Mesothelial cell of epicardium (in vitro differentiated cells): ENCODE measurements around the gene ZNF331. TPM values are rescaled to one million over a fixed set of nuclear protein-coding genes. Genes with fewer than 3 reads are reported as not detected.

Experiments
- DNase-seq, 2 experiments: peaks; one replicate each; pipeline ENCODE4 v3.0.0; 2021; ENCODE audit warnings: low spot score in 2 of 2; ENCODE audit not compliant: unreplicated experiment in 2 of 2
- H3K27ac Mint-ChIP-seq: 2 replicates; pipeline ENCODE4 v1.8.0; 2021; ENCODE audit warnings: mixed read lengths
- H3K27me3 Mint-ChIP-seq: 2 replicates; pipeline ENCODE4 v1.8.0; 2021; ENCODE audit warnings: low read depth, mixed read lengths
- H3K36me3 Mint-ChIP-seq: 2 replicates; pipeline ENCODE4 v1.8.0; 2021; ENCODE audit warnings: mixed read lengths
- H3K4me1 Mint-ChIP-seq: 2 replicates; pipeline ENCODE4 v1.8.0; 2021; ENCODE audit warnings: mixed read lengths
- H3K4me3 Mint-ChIP-seq: 2 replicates; pipeline ENCODE4 v1.8.0; 2021; ENCODE audit warnings: mild to moderate bottlenecking, moderate library complexity, mixed read lengths
- H3K9me3 Mint-ChIP-seq: 2 replicates; pipeline ENCODE4 v1.8.0; 2021; ENCODE audit warnings: mixed read lengths
- CTCF ChIP-seq: fragments of 200-600 bp; sonication (generic); IDR thresholded peaks from one replicate; pipeline ENCODE4 v1.5.0; 2021; ENCODE audit warnings: antibody characterized with exemption; ENCODE audit not compliant: unreplicated experiment
- total RNA-seq: library from RNA; stranded (reverse); gene quantifications from 3 replicates; pipeline ENCODE4 v1.2.1, GENCODE V29; 2021

ZNF331 gene
- total RNA-seq, 1 donor from 2014 or later, result 19.5 TPM

DNA sequence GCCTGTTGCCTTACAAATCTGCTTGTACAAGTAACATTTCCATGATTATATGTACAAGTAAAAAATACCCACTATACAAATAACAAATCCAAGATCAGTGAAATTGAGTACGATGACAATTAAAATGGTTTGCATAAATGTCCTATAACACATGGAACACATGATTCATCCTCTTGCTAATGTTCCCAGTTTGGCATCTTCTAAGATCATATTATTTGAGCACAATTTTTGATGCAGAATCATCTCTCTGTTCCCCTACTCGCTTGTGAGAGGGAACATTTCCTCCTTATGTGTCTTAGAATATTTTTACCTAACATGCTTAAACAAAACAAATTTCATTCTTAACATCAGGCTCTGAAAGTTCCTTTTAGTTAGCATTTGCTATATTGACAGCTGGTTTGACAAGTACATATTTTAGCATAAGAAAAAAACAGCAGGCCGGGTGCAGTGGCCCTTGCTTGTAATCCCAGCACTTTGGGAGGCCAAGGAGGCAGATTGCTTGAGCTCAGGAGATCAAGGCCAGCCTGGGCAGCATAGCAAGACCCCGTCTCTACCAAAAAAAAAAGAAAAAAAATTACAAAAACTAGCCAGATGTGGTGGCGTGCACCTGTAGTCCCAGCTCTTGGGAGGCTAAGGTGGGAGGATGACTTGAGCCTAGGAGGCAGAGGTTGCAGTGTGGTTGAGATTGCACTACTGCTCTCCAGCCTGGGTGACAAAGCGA lies 14.2 kb downstream of the ZNF331 start:
- TF ChIP-seq CTCF, result no peak
- peaks cover 4% of the 10 kb centered on the region for H3K36me3 Mint-ChIP-seq
- H3K27me3 Mint-ChIP-seq, result no peaks in the 10 kb centered on the region
- no peaks in the 10 kb centered on the region for H3K9me3 Mint-ChIP-seq
- no peak overlapping the region for H3K4me3 Mint-ChIP-seq
- no peak overlapping the region for H3K27ac Mint-ChIP-seq
- DNase-seq, result no peak
- H3K4me1 Mint-ChIP-seq, result no peaks in the 10 kb centered on the region

GRCh38 chr19:53553156-53553555 lies 15.2 kb downstream of the ZNF331 start:
- peaks cover 8% of the 10 kb centered on the region for H3K36me3 Mint-ChIP-seq
- no peak for TF ChIP-seq CTCF
- no peak overlapping the region for H3K4me3 Mint-ChIP-seq
- no peak overlapping the region for H3K27ac Mint-ChIP-seq
- no peaks in the 10 kb centered on the region for H3K9me3 Mint-ChIP-seq
- no peaks in the 10 kb centered on the region for H3K4me1 Mint-ChIP-seq
- H3K27me3 Mint-ChIP-seq, result no peaks in the 10 kb centered on the region
- DNase-seq, result no peak

DNA sequence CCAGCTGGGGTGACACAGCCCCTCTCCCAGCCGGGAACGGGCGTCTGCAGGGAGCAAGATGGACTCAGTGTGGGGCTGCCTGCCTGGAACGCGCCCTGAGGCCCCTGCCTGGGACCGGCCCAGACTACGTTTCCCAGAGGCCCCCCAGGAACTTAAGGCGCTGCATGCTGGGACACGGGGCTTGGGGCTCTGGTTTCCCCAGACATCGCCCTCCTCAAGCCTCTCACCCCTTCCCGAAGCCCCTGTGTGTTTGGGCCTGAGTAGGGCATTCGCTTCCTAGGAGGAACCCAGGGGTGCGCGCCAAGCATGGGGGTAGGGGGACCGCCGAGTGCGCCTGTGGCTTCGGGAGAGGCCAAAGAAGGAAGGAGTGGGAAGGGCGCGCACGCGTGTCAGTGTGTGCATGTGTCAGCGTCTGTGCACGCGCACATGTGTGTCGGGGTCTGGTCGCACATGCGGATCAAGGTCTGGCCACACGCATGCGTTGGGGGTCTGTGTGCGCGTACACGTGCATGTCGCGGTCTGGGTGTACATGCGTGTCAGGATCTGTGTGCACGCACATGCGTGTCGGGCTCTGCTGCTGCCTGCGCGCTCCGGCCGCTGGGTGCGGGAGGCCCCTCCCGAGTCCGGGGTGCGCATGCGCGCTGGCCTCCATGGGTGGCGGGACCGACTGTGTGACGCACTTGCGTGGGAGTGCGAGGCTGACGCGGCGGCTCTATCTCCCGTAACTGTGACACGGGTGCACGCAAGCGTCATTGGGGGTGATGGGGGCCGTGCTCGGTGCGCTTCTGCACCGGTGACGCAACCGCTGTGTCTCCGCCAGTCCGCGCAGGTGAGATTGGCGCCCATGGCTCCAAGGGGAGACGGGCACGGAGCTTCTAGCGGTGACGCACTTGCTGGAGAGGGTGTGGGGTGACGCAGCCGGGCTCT lies 16.2 kb downstream of the ZNF331 start:
- H3K27me3 Mint-ChIP-seq, result no peaks in the 10 kb centered on the region
- peak in 1 of 2 experiments; percentile 27 for DNase-seq

DNA sequence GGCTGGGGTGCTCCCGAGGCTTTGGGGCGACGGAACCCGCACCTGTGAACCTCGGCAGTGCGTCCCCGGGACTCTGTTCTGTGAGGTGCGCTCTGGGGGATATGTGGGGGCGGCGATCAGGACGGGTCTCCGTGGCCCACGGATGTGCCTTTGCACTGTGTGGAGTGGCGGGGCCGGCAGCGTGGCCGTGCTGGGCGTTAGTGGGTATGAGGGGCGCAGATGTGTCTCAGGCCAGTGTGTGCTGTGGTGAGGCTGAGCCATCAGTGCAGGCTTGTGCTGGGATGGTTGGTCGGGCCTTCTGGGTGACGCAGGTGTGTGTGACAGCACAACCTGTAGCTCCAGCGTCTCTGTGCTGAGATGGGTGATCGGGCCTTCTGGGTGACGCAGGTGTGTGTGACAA lies 16.9 kb downstream of the ZNF331 start:
- Mint-ChIP-seq H3K36me3 (peaks cover 19% of the 10 kb centered on the region), H3K4me3 (no peak overlapping the region), H3K9me3 (peaks cover 7% of the 10 kb centered on the region), H3K4me1 (no peaks in the 10 kb centered on the region), H3K27me3 (no peaks in the 10 kb centered on the region), H3K27ac (no peak overlapping the region)
- peak in 1 of 2 experiments; percentile 33 for DNase-seq
- TF ChIP-seq CTCF, result no peak

More for the DNA sequence above, 16.2 kb downstream of the ZNF331 start:
- Mint-ChIP-seq H3K4me1 (no peaks in the 10 kb centered on the region), H3K4me3 (no peak overlapping the region), H3K27ac (no peak overlapping the region), H3K9me3 (peaks cover 2% of the 10 kb centered on the region), H3K36me3 (peaks cover 12% of the 10 kb centered on the region)
- no peak for TF ChIP-seq CTCF

GRCh38 chr19:53555352-53555751 lies 17.4 kb downstream of the ZNF331 start:
- H3K27me3 Mint-ChIP-seq, result no peaks in the 10 kb centered on the region
- H3K4me3 Mint-ChIP-seq, result no peak overlapping the region
- H3K4me1 Mint-ChIP-seq, result no peaks in the 10 kb centered on the region
- peaks cover 24% of the 10 kb centered on the region for H3K36me3 Mint-ChIP-seq
- no peak for DNase-seq
- H3K9me3 Mint-ChIP-seq, result peaks cover 10% of the 10 kb centered on the region
- no peak overlapping the region for H3K27ac Mint-ChIP-seq
- TF ChIP-seq CTCF, result no peak
